ENCODE results near the gene FBXW12. TPM values are rescaled to one million over a fixed set of nuclear protein-coding genes. Genes with fewer than 3 reads are reported as not detected.

FBXW12 gene
- total and polyA plus RNA-seq, 9 donors, result 0.22 to 0.46 (median 0.33) TPM; not detected in 4

- no peaks in the 10 kb centered on the region for H3K27me3 ChIP-seq
- no peaks in the 10 kb centered on the region for H3K9me3 ChIP-seq
- H3K36me3 ChIP-seq, result no peaks in the 10 kb centered on the region
- H3K4me1 ChIP-seq (ENCODE audit: insufficient read depth), result peaks cover 2% of the 10 kb centered on the region
- peak in 2 of 5 donors; percentile 20 to 31 for DNase-seq
- H3K4me3 ChIP-seq, result no peak overlapping the region
- H3K27ac ChIP-seq, result no peak overlapping the region
- 77 to 85% (median 80%) methylated on average over 21 of the region's 21 CpGs for WGBS, 3 donors
- no peak for TF ChIP-seq EP300 (IDR thresholded peaks at IDR 0.05)
- no peak for TF ChIP-seq POLR2A (IDR thresholded peaks at IDR 0.05)
- no peak for TF ChIP-seq CTCF (IDR thresholded peaks at IDR 0.05)
- intact Hi-C loops (cut with DNase I), result loop anchor here in 2 of 4 donors (5.0 kb wide), 2 partner anchors 33 to 148 kb away; no protein-coding TSS in a partner anchor
Measured at GRCh38 chr3:48404440-48405342, 32.7 kb downstream of the FBXW12 start.

GRCh38 chr3:48405343-48405881 is 33.4 kb downstream of the FBXW12 start:
- TF ChIP-seq POLR2A (IDR thresholded peaks at IDR 0.05) (no peak), EP300 (IDR thresholded peaks at IDR 0.05) (no peak), CTCF (IDR thresholded peaks at IDR 0.05) (no peak)
- Histone ChIP-seq H3K27me3 (no peaks in the 10 kb centered on the region), H3K9me3 (no peaks in the 10 kb centered on the region), H3K27ac (no peak overlapping the region), H3K4me3 (no peak overlapping the region), H3K4me1 (ENCODE audit: insufficient read depth) (peaks cover 2% of the 10 kb centered on the region), H3K36me3 (no peaks in the 10 kb centered on the region)
- intact Hi-C loops (cut with DNase I), result no loop called here
- peak; percentile 11 to 34 (median 20) for DNase-seq
- WGBS, 3 donors, result 80 to 88% (median 81%) methylated on average over 13 of the region's 13 CpGs

- DNase-seq, result no peak
- H3K9me3 ChIP-seq, result no peaks in the 10 kb centered on the region
- TF ChIP-seq CTCF (IDR thresholded peaks at IDR 0.05), result no peak
- TF ChIP-seq POLR2A (IDR thresholded peaks at IDR 0.05), result no peak
- TF ChIP-seq EP300 (IDR thresholded peaks at IDR 0.05), result no peak
- no peak overlapping the region for H3K27ac ChIP-seq
- intact Hi-C loops (cut with DNase I), result no loop called here
- WGBS, 3 donors, result 76 to 86% (median 79%) methylated on average over 1 of the region's 1 CpG
- H3K36me3 ChIP-seq, result no peaks in the 10 kb centered on the region
- no peaks in the 10 kb centered on the region for H3K27me3 ChIP-seq
- H3K4me1 ChIP-seq (ENCODE audit: insufficient read depth), result peaks cover 2% of the 10 kb centered on the region
- no peak overlapping the region for H3K4me3 ChIP-seq
Measured at GRCh38 chr3:48405971-48406370, 34.0 kb downstream of the FBXW12 start.

GRCh38 chr3:48406443-48407431 is 34.7 kb downstream of the FBXW12 start:
- Histone ChIP-seq H3K9me3 (no peaks in the 10 kb centered on the region), H3K4me1 (ENCODE audit: insufficient read depth) (no peaks in the 10 kb centered on the region), H3K27me3 (no peaks in the 10 kb centered on the region), H3K4me3 (no peak overlapping the region), H3K27ac (no peak overlapping the region), H3K36me3 (no peaks in the 10 kb centered on the region)
- WGBS, 3 donors, result 85 to 89% (median 87%) methylated on average over 18 of the region's 18 CpGs
- peak in 1 of 5 donors; percentile 15 for DNase-seq
- no peak for TF ChIP-seq CTCF (IDR thresholded peaks at IDR 0.05)
- intact Hi-C loops (cut with DNase I), result no loop called here

All from ovary (tissue), 9 donors.